ENCODE results near the gene CD82. TPM values are rescaled to one million over a fixed set of nuclear protein-coding genes. Genes with fewer than 3 reads are reported as not detected.

CD82 gene
- total and polyA plus RNA-seq, 2 of the 8 experiments (the other 6 are each of a cell fraction or from before 2014, with no cell fraction given): 7.9 to 10.3 TPM

- H4K91ac ChIP-seq (replicated peaks; ENCODE audit: insufficient read length, low read length): no peak overlapping the region
These were observed 34.4 kb upstream of the CD82 start for GRCh38 chr11:44531116-44531504.

More at GRCh38 chr11:44531116-44531504, 34.4 kb upstream of the CD82 start:
- CTCF ChIA-PET (ENCODE audit: partially characterized antibody): interaction anchor here (1.3 to 2.3 kb wide), 2 partner anchors 8 to 9 kb away, joined by 3 to 18 read pairs; no protein-coding TSS in a partner anchor
- Histone ChIP-seq H3K14ac (ENCODE audit: insufficient read length) (no peak overlapping the region), H3K56ac (replicated peaks; ENCODE audit: insufficient read length, low read depth, low read length) (no peak overlapping the region), H3K23me2 (ENCODE audit: low read depth, low read length) (no peaks in the 10 kb centered on the region), H3K4me1 (replicated peaks in 1 of 4; ENCODE audit: control insufficient read depth in 3 of 4, insufficient read depth in 4 of 4, low read length in 3 of 4) (peaks cover 0 to 2% (median 0%) of the 10 kb centered on the region in 4 experiments; a peak in 5 of 7 replicates), H3K4ac (replicated peaks; ENCODE audit: insufficient read length, low read depth, low read length) (no peak overlapping the region), H2AK5ac (ENCODE audit: low read depth, low read length) (no peak overlapping the region), H2BK15ac (ENCODE audit: low read length) (no peak overlapping the region), H2AFZ (ENCODE audit: low read length) (no peak overlapping the region), H4K5ac (ENCODE audit: insufficient read length, low read depth, low read length) (no peak overlapping the region), H3K9ac (replicated peaks in 1 of 4; ENCODE audit: extremely low read depth in 1 of 4, low read depth in 3 of 4, low read length in 3 of 4) (no peak overlapping the region), H3K79me2 (ENCODE audit: control insufficient read depth in 1 of 2, insufficient read depth in 2 of 2, low read length in 2 of 2) (no peaks in the 10 kb centered on the region), H3K27ac (ENCODE audit: low read depth, low read length) (no peak overlapping the region), H3K4me2 (ENCODE audit: insufficient read depth in 1 of 2, low read depth in 2 of 2, low read length in 2 of 2) (no peak overlapping the region), H2BK120ac (replicated peaks; ENCODE audit: low read depth, low read length) (no peak overlapping the region), H3K27me3 (replicated peaks in 1 of 4; ENCODE audit: control insufficient read depth in 3 of 4, extremely low read depth in 1 of 4, insufficient read depth in 3 of 4, low read length in 3 of 4) (no peaks in the 10 kb centered on the region), H2BK20ac (ENCODE audit: low read length) (no peak overlapping the region), H3K23ac (ENCODE audit: insufficient read length) (no peak overlapping the region), H3K36me3 (ENCODE audit: control insufficient read depth in 2 of 4, insufficient read depth in 4 of 4, low read length in 3 of 4) (no peaks in the 10 kb centered on the region), H3K79me1 (ENCODE audit: low read depth, low read length) (no peaks in the 10 kb centered on the region), H3K4me3 (ENCODE audit: extremely low read depth in 1 of 4, insufficient read depth in 2 of 4, low read depth in 3 of 4, low read length in 4 of 4) (no peak overlapping the region), H2BK12ac (ENCODE audit: low read depth, low read length) (no peak overlapping the region), H4K20me1 (replicated peaks in 1 of 2; ENCODE audit: control insufficient read depth in 1 of 2, insufficient read depth in 2 of 2, low read length in 2 of 2) (no peaks in the 10 kb centered on the region), H3K9me3 (ENCODE audit: insufficient read depth in 2 of 2, low read depth in 1 of 2, low read length in 1 of 2) (no peaks in the 10 kb centered on the region), H3K18ac (ENCODE audit: extremely low read depth, low read length) (no peak overlapping the region), H4K8ac (ENCODE audit: extremely low read depth, insufficient read depth, low read length) (no peak overlapping the region), H2BK5ac (ENCODE audit: low read depth, low read length) (no peak overlapping the region)
- TF ChIP-seq KDM1A (IDR thresholded peaks at IDR 0.05; ENCODE audit: borderline replicate concordance, low read length): no peak
- TF ChIP-seq EP300 (IDR thresholded peaks at IDR 0.05; ENCODE audit: borderline replicate concordance in 1 of 2, low read depth in 2 of 2, low read length in 2 of 2): no peak
- TF ChIP-seq CHD1 (IDR thresholded peaks at IDR 0.05; ENCODE audit: low read depth, low read length): no peak
- no peak for TF ChIP-seq SRF (IDR thresholded peaks at IDR 0.05; ENCODE audit: low read depth, low read length)
- TF ChIP-seq CTBP2 (IDR thresholded peaks at IDR 0.05; ENCODE audit: borderline replicate concordance, insufficient read depth, insufficient read length, low read length): no peak
- TF ChIP-seq SP1 (IDR thresholded peaks at IDR 0.05; ENCODE audit: low read depth, low read length): no peak
- no peak for TF ChIP-seq SP4 (IDR thresholded peaks at IDR 0.05; ENCODE audit: low read length)
- TF ChIP-seq POU5F1 (IDR thresholded peaks at IDR 0.05; ENCODE audit: low read depth, low read length): no peak
- TF ChIP-seq RAD21 (IDR thresholded peaks at IDR 0.05 in 1 of 2, conservative IDR thresholded peaks at IDR 0.05 in 1 of 2; ENCODE audit: low read depth in 2 of 2, low read length in 2 of 2): no peak
- TF ChIP-seq POLR2A (IDR thresholded peaks at IDR 0.05; ENCODE audit: control extremely low read depth in 1 of 2, low read depth in 2 of 2, low read length in 2 of 2): no peak
- no peak for TF ChIP-seq YY1 (IDR thresholded peaks at IDR 0.05; ENCODE audit: low read depth, low read length)
- TF ChIP-seq HDAC2 (IDR thresholded peaks at IDR 0.05; ENCODE audit: borderline replicate concordance in 1 of 2, low read depth in 2 of 2, low read length in 2 of 2): no peak
- TF ChIP-seq JUND (IDR thresholded peaks at IDR 0.05; ENCODE audit: low read length): no peak
- no peak for TF ChIP-seq JUN (IDR thresholded peaks at IDR 0.05; ENCODE audit: low read depth, low read length)
- DNase-seq (ENCODE audit: low read depth in 1 of 2, low spot score in 2 of 2): no peak
- POLR2A ChIA-PET (ENCODE audit: partially characterized antibody): interaction anchor here (0.8 to 1.0 kb wide), 2 partner anchors 9 to 12 kb away, joined by 3 read pairs; no protein-coding TSS in a partner anchor
- 73% methylated on average over 8 of the region's 9 CpGs; no CpG with 5 or more reads in 1 of the 2 experiments for WGBS, 2 experiments (ENCODE audit: extremely low coverage in 1 of 2, insufficient coverage in 1 of 2, insufficient read length in 1 of 2, insufficient replicate concordance in 2 of 2, low coverage in 1 of 2, low lambda C conversion rate in 2 of 2, missing lambda C conversion rate in 1 of 2)
- no peak for FAIRE-seq
